Right atrium auricular region (tissue), 2 donors: ENCODE data around the gene IL25. TPM values are rescaled to one million over a fixed set of nuclear protein-coding genes. Genes with fewer than 3 reads are reported as not detected.

Experiments
- DNase-seq: peaks from one replicate; pipeline ENCODE4 v3.0.0-alpha.2; 2019; ENCODE audit warnings: low spot score
- H3K27ac ChIP-seq, 2 donors: fragments of 200-600 bp; sonication (generic); 1 replicate in 1 of 2; 2 replicates in 1 of 2; pipeline ENCODE4 v1.5.1; 2016 to 2019
- H3K27me3 ChIP-seq, 2 donors: fragments of 200-600 bp; sonication (generic); one replicate each; pipeline versions ENCODE4 v1.5.1 to v1.6.0; 2017 to 2019
- H3K36me3 ChIP-seq: fragments of 200-600 bp; sonication (generic); one replicate; pipeline ENCODE4 v1.5.1; 2016
- H3K4me1 ChIP-seq, 2 donors: fragments of 200-600 bp; sonication (generic); one replicate each; pipeline versions ENCODE4 v1.5.1 to v1.6.0; 2017 to 2019
- H3K4me3 ChIP-seq, 2 donors: fragments of 200-600 bp; sonication (generic); 1 replicate in 1 of 2; 2 replicates in 1 of 2; pipeline ENCODE4 v1.5.1; 2017 to 2019; ENCODE audit warnings: mild to moderate bottlenecking in 1 of 2, moderate library complexity in 1 of 2
- H3K9me3 ChIP-seq, 2 donors: fragments of 200-600 bp; sonication (generic); one replicate each; pipeline ENCODE4 v1.5.1; 2019
- CTCF ChIP-seq, 2 donors: fragments of 200-600 bp; sonication (generic); IDR thresholded peaks; one replicate each; pipeline ENCODE4 v1.5.1; 2019; ENCODE audit warnings: antibody characterized with exemption in 2 of 2
- total RNA-seq, 2 donors: library from RNA; depleted of rRNA; stranded (reverse); fragments of >200 nt; gene quantifications; one replicate each; pipeline ENCODE4 v1.1.0, GENCODE V29; 2016

Gene IL25
- total RNA-seq, 2 donors from 2014 or later: not detected

- no peak overlapping the region for H3K4me3 ChIP-seq
- no peaks in the 10 kb centered on the region for H3K4me1 ChIP-seq
- no peak for TF ChIP-seq CTCF (IDR thresholded peaks at IDR 0.05)
- no peaks in the 10 kb centered on the region for H3K9me3 ChIP-seq
- no peak for DNase-seq
- H3K27ac ChIP-seq: no peak overlapping the region
- no peaks in the 10 kb centered on the region for H3K36me3 ChIP-seq
- H3K27me3 ChIP-seq: no peaks in the 10 kb centered on the region
These were observed 432 bp downstream of the IL25 start for GRCh38 chr14:23373041-23373440.

- Histone ChIP-seq H3K36me3 (no peaks in the 10 kb centered on the region), H3K4me3 (no peak overlapping the region), H3K27ac (peak overlapping the region in 1 of 2 donors; percentile 42), H3K4me1 (no peaks in the 10 kb centered on the region), H3K9me3 (no peaks in the 10 kb centered on the region), H3K27me3 (no peaks in the 10 kb centered on the region)
- TF ChIP-seq CTCF (IDR thresholded peaks at IDR 0.05): no peak
- DNase-seq: no peak
These were observed 3.1 kb downstream of the IL25 start for GRCh38 chr14:23375527-23376251.

DNA sequence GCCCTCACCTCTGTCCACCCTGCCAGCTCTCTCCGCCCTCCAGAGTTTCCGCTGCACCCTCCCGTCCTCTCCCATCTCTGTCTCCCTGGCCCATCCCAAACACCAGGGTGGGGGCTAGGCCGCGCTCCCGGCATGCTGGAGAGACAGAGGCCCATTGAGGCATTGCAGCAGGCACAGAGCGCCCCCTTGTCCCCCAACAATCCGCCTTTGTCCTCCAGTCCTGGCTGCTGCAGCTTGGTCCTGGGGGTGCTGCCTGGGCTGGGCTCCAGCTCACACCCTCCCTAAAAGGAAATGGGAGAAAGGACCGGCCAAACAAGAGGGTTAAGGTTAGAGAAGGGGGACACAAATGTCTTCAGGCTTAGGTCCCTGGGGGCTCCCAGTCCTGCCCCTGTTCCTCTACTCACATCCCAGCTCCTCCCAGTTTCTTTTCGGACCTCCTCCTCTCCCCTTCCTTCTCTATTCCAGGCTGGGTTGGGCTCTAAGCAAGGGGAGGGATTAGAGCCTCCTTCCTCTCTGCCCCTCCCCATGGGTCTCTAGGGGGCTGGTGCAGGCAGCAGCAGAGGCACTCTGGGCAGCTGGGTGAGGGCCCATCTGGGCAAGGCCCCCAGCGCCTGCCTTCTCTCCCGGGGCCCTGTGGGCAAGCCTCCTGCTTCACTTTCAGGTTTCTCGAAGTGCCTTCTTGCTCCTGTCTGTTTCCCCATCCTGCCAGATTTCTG, 4.0 kb downstream of the IL25 start, which contains the start of gene CMTM5:
Gene CMTM5, plus strand, starts transcription at position 565 of the 716 bp plus-strand sequence. CDS start 206 bp downstream, outside the sequence.
- no peak for TF ChIP-seq CTCF (IDR thresholded peaks at IDR 0.05)
- peaks cover 5% of the 10 kb centered on the region for H3K36me3 ChIP-seq
- no peaks in the 10 kb centered on the region for H3K27me3 ChIP-seq
- H3K4me1 ChIP-seq: no peaks in the 10 kb centered on the region
- H3K27ac ChIP-seq: peak within 1 kb of the TSS in 1 of 2 donors; percentile 42
- no peak for DNase-seq
- H3K4me3 ChIP-seq: peak within 1 kb of the TSS in 1 of 2 donors; percentile 19
- no peaks in the 10 kb centered on the region for H3K9me3 ChIP-seq

DNA sequence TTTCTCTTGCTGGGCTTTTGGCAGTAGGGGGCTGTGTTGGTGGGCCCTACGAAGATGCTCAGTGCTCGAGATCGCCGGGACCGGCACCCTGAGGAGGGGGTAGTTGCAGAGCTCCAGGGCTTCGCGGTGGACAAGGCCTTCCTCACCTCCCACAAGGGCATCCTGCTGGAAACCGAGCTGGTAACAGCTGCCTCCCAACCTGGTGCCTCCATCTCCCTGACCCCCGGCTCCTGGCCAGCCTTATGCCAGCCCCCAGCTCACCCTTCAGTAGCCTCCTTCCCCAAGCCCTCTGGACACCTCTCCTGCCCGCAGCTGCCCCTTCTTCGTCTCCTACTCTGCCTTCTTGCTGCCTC, 4.6 kb downstream of the IL25 start:
- no peak for DNase-seq
- H3K36me3 ChIP-seq: peaks cover 10% of the 10 kb centered on the region
- H3K4me1 ChIP-seq: no peaks in the 10 kb centered on the region
- TF ChIP-seq CTCF (IDR thresholded peaks at IDR 0.05): no peak
- H3K9me3 ChIP-seq: no peaks in the 10 kb centered on the region
- H3K27ac ChIP-seq: peak overlapping the region in 1 of 2 donors; percentile 42
- H3K27me3 ChIP-seq: no peaks in the 10 kb centered on the region
- H3K4me3 ChIP-seq: peak overlapping the region in 1 of 2 donors; percentile 19

GRCh38 chr14:23377573-23378563, 5.3 kb downstream of the IL25 start:
- H3K36me3 ChIP-seq: peaks cover 17% of the 10 kb centered on the region
- TF ChIP-seq CTCF (IDR thresholded peaks at IDR 0.05): no peak
- H3K4me1 ChIP-seq: no peaks in the 10 kb centered on the region
- H3K27me3 ChIP-seq: no peaks in the 10 kb centered on the region
- no peak for DNase-seq
- H3K27ac ChIP-seq: no peak overlapping the region
- H3K9me3 ChIP-seq: no peaks in the 10 kb centered on the region
- H3K4me3 ChIP-seq: no peak overlapping the region
